ENCODE measurements around the gene NIP7.

- TF ChIP-seq, protein P1, sequence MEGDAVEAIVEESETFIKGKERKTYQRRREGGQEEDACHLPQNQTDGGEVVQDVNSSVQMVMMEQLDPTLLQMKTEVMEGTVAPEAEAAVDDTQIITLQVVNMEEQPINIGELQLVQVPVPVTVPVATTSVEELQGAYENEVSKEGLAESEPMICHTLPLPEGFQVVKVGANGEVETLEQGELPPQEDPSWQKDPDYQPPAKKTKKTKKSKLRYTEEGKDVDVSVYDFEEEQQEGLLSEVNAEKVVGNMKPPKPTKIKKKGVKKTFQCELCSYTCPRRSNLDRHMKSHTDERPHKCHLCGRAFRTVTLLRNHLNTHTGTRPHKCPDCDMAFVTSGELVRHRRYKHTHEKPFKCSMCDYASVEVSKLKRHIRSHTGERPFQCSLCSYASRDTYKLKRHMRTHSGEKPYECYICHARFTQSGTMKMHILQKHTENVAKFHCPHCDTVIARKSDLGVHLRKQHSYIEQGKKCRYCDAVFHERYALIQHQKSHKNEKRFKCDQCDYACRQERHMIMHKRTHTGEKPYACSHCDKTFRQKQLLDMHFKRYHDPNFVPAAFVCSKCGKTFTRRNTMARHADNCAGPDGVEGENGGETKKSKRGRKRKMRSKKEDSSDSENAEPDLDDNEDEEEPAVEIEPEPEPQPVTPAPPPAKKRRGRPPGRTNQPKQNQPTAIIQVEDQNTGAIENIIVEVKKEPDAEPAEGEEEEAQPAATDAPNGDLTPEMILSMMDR (IDR thresholded peaks at IDR 0.05) = no peak
- TF ChIP-seq EP300 (IDR thresholded peaks at IDR 0.05) = no peak
Measured at GRCh38 chr16:69307856-69308255, 31.7 kb upstream of the NIP7 start.

Measured in upper lobe of left lung (tissue), 4 donors.